DMS79 (cell line): ENCODE data around the gene OGA.

Experiments
- DNase-seq: peaks from one replicate; lab custom pipeline; 2025; lab: John Stamatoyannopoulos, UW

OGA gene

DNA sequence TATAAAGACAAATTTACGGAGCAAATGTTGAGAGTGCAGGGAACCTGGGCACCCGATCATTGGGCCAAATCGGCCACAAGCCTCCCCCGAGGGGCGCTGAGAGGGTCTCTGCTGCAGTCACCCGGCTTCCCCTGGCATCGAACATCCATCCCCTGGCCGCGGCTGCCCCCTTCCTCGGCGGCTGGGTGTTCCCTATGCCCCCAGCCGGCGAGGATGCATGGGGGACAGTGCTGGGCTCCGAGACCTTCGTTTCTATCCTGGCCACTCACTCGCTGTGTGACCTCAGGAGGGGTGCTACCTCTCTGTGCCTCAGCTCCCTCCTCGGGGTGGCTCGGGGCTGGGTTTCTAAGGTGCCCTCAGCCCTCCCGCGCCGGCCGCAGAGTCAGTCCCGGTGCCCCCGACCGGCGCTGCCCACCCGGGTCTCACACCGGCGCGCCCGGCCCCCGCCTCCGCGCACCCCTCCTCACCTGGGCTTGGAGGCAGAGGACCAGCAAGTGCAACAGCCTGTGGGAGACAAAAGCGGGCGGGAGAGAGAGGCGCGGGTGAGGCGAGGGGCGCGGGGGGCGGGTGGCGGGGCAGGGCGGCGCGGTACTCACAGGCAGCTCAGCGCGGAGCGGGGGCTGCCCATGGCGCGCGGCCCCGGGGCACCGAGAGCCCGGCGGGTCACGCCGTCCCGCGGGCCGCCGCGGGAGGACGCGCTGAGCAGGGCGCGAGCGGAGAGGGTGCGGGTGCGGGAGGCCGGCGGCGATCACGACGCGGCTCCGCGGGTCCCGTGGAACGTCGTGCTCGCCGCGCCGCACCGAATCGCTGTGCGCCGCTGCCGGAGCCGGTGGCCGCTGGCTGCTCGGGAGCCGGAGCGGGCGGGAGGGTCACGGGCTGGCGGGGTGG, 42.7 kb downstream of the OGA start, which contains the start of gene FGF8:
TSS of gene FGF8 (minus strand) at position 842 of the 888 bp plus-strand sequence. CDS start at position 628, 214 bp downstream.
- DNase-seq: no peak

DNA sequence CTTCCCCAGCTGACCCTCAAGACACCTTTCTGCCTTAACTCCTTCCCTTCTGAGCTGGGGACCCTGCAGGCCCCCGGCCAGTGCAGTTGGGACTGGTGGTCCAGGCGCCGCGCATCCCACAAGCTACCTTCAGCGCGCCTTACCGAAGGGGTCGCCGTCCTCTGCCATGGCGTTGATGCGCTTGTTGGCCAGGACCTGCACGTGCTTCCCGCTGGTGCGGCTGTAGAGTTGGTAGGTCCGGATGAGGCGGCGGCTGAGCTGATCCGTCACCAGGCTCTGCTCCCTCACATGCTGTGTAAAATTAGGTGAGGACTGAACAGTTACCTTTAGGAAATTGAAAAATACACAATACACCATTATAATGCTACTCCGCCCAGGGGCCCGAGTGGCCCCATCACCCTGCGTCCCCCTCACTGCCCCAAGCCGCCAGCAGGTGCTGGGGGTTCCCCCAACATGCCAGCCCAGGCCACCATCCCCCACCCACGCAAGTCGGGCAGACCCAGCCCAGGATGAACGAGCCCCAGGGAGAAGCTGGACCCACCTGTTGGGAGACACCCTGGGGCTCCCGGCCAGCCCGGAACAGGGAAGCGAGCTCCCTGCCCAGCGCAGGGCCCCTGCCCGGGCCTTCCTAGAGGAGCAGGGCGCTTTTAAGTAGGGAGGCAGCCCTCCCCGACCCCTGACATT, 43.5 kb downstream of the OGA start:
- no peak for DNase-seq

DNA sequence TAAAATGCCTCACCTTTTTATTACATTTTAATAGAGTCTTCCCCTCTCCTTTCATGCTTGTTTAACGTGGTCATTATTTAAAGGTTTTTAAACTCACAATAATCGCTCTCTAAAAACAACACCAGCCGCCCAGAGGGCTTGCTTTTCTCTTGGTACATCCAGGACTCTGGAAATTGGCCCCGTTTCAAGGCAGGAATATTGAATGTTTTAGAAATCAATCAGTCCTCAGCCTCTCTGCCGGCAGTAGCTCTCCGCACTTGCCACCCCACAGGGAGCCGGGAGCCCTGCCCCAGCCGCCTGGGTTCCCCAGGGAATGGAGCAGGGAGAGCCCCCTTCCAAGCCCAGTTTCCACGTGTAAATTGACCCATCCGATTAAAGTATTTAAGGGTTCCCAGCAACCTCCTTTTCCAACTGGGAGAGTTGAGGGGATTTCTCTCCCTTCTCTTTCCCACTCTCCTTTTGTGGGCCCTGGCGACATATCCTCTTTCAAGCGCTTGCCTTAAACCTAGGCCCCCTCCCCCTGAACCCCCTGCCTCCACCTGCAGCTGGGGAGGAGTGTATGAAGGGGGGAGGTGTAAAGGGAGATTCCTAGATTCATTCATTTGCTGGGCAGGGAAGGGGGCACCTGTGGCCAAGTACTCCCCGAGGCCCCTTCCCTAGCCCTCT, 44.2 kb downstream of the OGA start:
- DNase-seq: no peak

DNA sequence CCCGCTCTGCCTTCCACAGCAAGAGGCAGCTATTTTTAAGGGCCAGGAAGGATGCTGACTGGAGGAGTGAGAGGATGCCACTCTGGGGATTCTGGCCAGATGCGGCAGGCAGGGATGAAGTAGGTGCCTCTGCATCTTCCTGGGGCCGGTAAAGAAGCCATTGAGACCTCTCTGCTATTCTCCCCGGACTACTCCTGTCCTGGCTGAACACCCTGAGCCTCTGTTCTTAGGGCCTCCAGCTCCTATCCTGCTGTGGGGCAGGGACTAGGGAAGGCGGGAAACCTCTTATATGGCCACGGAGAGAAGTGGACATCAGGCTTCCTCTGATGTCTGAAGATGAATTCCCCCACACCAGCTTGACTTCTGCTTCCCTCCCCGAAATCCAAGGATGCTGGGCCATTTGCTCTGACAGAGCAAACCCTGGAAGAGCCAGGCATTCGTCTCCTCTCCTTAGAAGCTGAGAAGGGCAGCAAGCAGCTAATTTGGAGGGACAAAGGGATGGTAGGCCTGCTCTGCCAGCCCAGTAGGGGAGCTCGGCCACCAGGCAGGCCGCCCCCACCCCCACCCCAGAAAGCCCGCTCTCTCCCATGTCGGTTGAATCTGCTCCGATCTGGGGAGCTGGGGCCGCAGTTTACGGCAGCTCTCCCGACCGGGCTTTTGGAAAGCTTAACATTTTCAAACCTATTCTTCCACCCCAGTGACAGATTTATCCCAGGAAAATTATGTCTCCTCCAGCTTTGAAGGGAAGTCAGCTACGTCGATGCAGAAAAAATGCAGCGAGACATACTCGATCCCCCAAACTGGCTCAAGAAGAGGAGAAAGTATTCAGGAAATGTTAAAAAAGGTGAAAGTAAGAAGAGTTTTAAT, 45.1 kb downstream of the OGA start:
- DNase-seq: no peak

DNA sequence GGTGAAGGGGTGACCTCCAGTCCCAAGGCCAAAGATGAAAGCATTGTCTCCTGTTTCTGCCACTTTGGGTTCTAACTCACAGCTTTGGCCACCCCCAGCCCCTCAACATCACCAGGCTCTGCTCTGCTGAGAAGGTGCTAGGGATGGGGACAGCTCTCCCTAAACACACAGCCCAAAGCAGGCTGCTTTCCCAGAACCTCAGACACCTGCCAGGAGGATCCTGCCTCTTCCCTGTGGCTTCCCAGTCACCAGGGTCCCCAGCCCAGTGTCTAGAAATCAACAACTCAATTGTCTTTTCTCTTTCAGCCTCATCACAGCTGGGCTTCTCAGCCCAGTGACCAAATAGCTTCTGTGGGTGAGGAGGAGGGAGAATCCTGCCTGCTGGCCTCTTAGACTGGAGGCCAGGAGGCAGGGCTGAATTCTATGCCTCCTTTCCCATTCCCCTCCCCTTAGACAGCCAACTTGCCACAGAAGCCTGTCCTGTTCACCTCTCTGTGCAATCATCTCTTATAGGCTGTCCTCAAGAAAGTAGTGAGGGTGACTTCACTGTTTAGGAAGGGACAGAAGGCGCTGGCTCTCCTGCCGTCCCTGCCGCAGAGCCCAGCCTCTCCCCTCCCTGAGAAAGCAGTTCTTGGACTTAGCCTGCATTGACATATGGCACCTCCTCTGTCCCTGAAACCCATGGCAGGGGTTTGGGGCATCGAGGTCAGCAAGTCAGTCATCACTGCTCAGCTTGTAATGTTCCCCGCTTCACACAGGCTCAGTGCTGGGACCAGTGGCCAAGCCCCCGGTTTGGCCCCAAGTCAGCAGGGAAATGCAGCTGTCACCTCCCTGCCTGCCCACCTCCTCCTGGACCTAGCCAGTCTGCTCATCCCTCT, 46.0 kb downstream of the OGA start:
- DNase-seq: no peak

DNA sequence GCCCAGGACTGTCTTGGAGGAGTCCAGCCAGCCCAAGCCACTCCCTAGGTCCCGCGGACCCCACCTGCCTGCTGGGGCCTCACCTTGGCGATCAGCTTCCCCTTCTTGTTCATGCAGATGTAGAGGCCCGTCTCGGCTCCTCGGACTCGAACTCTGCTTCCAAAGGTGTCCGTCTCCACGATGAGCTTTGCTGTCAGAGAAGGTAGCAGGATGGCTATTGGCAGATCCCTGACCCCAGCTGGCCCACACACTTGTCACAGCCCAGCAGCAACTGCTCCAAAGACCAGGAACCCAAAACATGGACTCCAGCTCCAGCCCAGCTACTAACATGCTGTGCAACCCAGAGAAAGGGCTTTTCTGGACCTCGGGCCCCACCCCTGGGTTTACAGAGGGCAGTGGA, 46.9 kb downstream of the OGA start:
- no peak for DNase-seq

DNA sequence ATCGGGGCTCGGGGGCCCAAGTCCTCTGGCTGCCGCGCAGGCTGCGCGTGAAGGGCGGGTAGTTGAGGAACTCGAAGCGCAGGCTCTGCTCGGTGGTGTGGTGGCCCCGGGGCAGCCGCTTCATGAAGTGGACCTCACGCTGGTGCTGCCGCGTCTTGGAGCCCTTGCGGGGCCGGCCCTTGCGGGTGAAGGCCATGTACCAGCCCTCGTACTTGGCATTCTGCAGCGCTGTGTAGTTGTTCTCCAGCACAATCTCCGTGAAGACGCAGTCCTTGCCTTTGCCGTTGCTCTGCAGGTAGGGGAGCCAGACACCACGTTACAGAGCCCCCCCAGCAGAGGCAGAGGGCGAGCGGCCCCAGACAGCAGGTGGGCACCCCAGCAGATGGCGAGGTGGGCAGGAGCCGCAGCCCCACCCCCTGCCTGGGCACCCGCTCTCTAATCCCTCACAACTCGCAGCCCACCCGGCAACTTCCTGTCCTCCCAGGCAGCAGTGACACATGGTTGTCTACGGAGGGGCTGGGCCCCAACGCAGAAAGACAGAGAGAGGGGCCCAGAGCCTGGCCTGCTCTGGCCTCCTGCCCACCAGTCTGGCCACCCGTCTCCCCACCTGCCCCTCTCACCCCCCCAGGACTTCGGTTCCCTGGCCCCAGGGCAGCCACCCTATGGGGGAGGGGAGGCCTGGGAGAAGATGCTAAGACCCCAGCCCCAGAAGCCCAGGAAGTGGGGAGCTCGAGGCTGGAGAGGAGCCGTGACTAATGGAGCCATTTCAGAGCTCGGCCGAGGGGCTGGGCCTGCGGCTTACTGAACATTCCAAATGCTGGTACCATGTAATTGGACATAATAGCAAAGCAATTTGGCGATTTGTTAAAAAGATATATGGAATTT, 47.7 kb downstream of the OGA start:
- no peak for DNase-seq

DNA sequence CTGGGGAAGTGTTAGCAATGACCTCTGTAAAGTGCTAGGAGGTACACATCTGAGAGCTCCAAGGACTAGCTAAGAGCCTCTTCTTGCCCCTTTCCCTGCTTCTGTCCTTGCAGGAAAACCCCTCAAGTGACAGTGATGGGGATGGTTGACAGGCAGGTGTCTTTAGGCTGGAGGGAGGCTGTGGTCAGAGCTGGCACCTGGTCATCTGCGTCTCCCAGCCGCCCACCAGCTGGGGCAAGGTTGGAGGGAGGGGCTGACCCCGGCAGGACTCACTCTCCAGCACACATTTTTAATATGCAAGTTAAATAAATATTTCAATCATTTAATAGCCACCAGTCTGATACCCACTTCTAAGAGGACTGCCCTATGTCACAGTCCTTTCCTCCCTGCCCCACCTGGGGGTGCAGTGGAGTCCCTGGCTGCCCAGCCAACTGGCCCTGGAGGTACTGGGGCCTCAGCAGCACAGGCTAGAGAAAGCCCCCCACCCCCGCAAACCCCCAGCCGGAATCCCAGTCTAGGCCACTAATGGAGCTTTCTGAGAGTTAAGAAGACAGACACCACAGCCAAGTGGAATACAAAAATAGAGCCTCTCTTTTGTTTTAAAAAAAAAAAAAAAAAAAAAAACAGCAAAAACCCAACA, 48.6 kb downstream of the OGA start:
- no peak for DNase-seq

DNA sequence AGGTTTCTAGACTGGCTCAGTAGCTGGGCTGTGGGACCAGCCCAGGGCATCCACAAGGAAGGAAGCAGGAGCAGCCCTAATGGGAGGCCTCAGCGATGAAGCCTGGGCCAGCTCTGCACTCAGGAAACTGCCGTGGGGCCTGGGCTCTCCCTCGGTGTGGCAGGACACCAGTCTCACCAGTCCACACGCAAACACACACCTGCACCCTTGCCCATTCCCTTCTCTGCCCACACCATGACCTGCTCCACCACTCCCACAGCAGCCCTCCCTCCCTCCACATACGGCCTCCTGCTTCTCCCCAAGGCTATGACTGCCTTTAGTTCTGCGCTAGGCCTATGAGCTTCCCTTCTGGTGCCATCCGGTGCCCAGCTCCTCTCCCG, 49.5 kb downstream of the OGA start:
- no peak for DNase-seq

DNA sequence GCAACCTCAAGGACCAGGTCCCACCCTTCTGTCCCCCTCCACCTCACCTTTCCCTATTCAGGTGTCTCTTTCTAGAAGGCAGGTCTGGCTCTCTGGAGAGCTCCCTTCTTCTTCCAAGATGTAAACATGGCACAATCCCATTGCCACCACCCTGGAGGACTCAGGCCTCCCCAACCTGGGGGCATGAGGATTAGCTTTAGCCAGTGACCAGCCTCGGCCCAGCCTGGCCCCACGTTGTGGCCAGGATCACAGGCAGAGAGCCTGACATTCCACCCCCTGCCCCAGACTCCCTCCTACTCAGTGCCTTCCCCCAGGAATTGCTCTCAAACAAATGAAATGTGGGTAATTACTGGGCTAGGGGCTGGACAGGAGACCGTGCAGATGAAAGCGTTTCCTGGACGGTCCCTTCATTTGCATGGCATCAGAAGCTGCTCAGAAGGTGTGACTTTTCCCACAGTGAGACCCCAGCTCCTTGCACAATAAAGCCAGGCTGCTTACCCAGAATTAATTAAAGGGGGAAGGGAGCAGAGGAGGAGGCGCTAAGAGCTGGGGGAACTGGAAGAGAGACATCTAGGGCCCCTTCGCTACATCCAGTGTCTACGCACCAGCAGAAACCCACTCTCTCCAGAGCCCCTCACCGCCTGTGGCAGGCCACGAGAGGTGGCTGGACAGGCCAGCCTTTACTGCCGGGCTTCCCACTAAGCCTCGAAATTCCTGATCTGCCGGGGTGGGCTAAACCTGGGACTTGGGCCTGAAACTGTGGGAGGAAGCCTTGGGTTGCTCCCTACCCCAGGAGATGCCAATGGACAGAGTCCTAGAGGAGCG, 50.1 kb downstream of the OGA start:
- no peak for DNase-seq

DNA sequence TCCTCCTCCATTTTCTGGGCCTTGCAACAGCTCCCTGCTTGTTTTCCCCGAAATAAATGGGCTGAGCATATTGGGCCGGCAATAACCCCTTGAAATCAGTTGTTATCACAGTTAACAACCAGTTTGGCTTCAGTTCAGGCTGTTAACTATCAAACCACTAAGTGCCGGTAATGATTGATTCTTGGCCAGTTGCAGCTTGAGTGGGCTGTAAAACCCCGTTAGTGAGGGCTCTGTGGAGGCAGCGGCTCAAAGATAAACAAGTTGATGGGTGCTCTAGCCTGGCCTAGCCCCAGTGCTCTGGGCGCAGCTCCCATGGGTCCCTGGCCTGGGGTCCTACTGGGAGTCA, 50.7 kb downstream of the OGA start:
- DNase-seq: peak; percentile 56

DNA sequence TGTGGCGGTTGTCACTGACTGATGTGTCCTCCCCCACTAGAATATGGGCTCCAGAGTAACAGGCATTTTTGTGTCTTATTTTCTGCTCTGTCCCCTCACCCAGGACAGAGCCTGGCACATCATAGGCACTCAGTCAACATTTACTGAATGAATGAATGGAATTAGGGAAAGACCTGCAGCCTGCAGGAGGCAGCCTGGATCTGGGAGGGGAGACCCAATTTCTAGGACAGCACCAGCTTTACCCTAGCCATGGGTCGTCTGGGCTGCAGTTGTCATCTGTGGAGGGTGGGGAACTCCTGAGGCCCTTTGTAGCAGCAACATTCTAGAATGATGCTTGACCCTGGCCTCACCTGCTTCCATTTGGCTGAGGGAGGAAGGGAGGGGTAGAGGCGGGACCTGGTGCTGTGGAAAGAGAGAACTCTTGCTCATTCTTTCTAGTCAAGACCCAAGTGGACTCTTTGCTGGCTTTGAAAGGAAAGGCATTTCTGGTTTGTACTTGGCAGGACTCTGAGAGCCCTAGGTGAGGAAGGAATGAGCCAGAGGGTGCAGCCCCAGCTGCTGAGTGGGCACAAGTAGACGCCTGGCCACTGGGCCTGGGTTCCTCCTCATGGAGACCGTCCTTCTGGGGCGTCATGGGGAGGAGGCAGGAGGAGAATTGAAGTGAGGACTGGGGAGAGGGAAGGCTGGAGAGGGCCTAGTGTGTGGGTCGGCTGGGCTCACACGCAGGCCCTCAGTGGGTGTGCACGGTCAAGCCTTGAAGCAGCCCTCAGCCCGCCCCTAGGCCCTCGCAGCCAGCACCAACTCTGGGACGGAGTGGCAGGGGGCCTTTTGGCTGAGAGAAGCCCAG, 51.3 kb downstream of the OGA start:
- DNase-seq: no peak

DNA sequence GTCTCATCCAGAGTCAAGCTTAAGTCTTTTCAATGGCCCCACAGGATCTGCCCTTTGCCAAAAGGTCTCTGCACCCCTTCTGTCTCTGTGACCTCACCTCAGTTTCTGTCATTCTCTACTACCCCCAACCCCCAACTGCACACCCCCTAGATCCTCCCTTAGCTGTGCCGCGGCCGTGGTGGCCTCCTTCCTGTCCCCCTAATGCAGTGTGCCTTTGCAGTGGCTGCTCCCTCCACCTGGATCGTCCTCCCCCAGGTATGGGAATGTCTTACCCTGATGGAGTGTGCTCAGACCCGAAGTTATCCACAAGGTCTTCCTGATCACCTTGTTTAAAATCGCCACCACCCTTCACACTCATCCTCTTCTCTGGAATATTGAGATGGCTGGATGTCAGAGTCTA, 51.9 kb downstream of the OGA start:
- DNase-seq: no peak

DNA sequence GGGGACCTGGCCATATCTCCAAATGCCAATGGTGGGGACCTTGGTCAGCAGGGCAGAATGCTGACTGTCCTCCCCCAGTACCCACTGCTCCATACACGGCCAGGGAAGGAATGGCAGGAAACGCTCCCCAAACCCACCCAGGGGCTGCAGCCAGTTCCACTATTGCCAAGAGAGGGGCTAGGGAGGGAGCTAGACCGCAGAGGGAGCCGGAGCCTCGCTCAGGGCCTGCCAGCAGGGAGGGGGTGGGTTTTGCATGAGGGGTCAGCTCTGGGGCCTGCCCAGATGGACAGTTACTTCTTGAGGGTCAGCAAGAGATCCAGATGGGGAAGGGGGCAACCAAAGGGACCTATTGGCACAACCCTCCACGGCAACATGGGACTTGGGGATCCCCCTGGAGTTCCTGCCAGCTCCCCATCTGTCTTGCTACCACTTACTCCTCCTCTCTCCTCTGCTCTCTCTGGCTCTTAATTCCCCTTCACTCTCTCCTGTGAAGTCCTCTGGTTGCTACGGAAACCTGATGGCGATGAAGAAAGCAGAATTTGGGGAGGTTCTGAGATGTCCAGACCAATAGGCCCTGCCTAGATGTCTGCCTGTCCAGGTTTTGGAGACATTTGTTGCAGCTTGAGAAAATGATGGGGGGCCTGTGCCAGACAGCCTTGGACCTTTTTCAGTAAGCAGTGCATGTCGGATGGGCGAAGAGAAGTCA, 55.0 kb downstream of the OGA start:
- no peak for DNase-seq

DNA sequence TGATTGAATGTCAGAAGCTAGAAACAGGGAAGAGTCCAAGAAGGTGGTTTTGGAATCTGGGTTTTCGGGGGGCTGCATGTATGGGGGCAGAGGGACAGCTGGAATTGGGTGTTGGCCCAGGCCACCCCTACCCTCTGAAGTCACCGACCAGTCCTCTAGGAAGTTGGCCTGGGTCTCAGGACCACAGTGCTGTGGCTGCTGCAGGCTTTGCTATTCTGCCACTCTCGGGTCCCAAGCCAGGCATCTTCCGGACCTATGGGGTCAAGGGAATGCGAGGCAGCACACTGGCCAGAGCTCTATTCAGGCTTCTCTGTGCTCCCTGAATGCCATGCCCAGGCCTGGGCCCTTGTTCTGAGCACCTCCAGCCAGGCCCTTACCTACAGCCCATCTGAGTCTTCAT, 55.5 kb downstream of the OGA start:
- no peak for DNase-seq

DNA sequence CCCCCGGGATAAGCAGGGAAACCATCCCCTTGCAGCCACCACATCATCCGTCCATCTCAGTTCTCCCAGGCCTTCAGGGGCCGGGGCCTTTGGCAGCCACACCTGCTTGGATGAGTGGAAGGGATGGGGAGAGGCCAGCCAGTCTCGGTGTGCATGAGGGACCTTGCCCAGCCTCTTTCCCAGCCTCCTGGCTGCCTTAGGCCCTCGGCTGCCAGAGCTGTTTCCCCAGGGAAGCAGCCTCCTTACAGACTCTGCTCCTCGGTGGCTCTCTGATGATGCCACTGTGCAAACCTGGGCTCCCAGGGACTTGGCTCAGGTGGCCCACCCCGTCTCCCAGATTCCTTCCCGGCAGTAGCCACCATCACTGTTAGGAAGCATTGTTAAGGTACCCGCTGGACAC, 57.0 kb downstream of the OGA start:
- DNase-seq: no peak

DNA sequence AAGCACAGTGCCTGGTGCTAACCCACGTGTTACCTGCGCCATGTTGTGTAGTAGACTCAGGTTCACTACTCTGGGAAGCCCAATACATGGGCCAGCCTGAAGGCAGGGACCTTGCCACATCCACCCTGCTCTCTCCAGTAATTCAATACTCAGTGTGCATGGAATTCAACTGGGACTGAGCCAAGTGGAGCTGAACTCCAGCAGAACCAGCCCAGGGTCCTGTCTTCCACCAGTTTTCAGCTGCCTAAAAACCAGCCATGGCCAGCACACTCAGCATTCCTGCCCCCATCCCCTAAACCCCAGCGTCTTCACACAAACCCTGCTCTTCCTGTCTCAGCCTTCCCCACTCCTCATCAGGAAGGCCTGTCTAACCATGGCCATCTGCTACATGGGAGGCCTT, 57.7 kb downstream of the OGA start:
- DNase-seq: no peak
